Activated CD4-positive, alpha-beta T cell treated with anti-CD3 and anti-CD28 coated beads, Interleukin-10, Interleukin-2, amounts not matched to agents 100 ng/mL and 50 ng/mL, durations not matched to agents 16 hours and 8 hours (primary cell): Measurements from ENCODE around the gene ABRACL.

Experiments used
- DNase-seq: peaks from one replicate; pipeline ENCODE4 v3.0.0-alpha.2; 2020

The ABRACL gene

GRCh38 chr6:139058029-139058428, 29.5 kb downstream of the ABRACL start:
- DNase-seq, result no peak

- peak; percentile 34 for DNase-seq
Measured at GRCh38 chr6:139060332-139060731, 31.8 kb downstream of the ABRACL start.

- no peak for DNase-seq
Measured at GRCh38 chr6:139062932-139063646, 34.5 kb downstream of the ABRACL start.

GRCh38 chr6:139064981-139065665, 36.6 kb downstream of the ABRACL start:
- DNase-seq, result no peak

- DNase-seq, result no peak
Measured at GRCh38 chr6:139066080-139066479, 37.5 kb downstream of the ABRACL start.

DNA sequence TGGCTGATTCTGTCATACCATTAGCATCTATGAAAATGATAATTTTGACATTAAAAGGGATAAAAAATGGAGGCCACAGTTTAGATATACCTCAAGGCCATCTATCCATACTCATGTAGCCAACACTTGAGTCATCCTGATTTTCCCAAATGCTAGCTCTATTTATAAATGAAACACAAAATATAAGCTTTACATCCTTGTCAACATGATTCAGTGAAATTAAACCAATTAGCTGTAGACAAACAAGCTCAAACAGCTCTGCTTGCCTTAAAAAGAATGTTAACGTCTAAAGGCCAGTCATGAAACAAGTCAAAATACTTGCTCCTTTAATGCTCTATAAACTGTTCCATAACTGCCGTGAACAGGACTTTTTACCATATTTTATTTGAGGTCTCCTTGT, 40.3 kb downstream of the ABRACL start:
- DNase-seq, result no peak

- DNase-seq, result no peak
Measured at GRCh38 chr6:139073118-139073517, 44.6 kb downstream of the ABRACL start.

- no peak for DNase-seq
Measured at GRCh38 chr6:139079018-139079417, 50.5 kb downstream of the ABRACL start.

GRCh38 chr6:139080255-139080920, 51.8 kb downstream of the ABRACL start:
- no peak for DNase-seq

DNA sequence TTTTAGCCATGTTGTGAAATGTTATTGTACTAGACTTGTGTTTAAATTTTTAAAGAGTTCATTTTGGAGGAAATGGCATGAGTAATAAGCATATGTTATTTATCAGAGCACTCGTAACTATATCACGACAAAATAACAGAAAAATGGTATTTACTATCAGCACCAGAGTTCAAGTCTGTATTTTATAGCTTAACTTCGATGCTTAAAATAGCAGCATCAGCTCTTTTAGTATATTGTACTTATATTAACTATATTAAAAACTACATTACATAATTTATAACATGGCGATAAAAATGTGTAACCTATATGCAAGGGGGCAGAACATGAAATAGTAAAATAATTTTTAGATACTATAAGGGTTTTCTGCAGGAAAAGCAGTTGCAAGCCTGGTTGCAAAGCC, 52.9 kb downstream of the ABRACL start:
- no peak for DNase-seq

DNA sequence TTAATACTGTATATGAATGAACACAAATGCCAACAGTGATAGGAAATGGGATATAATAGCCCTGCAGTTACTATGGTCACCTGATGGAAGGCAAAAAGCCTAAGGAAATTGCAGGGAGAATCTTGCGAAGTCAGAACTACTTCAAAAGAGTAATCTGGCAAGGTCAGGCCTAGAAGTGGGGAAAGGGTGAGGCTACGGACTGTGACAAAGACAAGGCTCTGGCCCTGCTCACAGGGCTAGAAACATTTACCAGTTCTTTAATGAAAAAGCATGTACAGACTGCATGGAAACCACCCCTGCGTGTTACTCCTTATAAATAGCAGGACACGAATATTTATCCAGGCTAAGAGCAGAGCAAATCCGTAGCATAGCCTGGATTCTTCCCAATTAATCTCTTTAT, 53.8 kb downstream of the ABRACL start:
- DNase-seq, result no peak

DNA sequence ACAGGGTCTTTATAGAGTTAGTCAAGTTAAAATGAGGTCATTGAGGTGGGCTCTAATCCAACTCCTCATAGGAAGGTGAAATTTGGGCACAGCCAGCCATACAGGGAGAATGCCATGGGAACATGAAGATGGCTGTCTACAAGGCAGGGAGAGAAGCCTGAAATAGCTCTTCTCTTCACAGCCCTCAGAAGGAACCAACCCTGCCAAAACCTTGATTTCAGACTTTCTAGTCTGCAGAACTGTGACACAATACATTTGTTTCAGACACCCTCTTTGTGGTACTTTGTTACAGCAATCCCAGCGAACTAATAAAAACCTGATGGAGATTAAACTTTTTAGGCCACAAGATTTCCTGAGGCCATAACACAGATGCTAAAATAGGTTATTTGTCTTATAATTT, 63.3 kb downstream of the ABRACL start:
- no peak for DNase-seq
